SKM-1 treated with dmso at 0.1 percent for 144 hours (cell line): ENCODE data around the gene MTTP.

Source experiments
- DNase-seq: peaks from one replicate; lab custom pipeline; 2025; ENCODE audit not compliant: unreplicated experiment; lab: John Stamatoyannopoulos, UW

Gene MTTP

GRCh38 chr4:99637174-99637573, 62.5 kb downstream of the MTTP start:
- DNase-seq, result no peak

DNA sequence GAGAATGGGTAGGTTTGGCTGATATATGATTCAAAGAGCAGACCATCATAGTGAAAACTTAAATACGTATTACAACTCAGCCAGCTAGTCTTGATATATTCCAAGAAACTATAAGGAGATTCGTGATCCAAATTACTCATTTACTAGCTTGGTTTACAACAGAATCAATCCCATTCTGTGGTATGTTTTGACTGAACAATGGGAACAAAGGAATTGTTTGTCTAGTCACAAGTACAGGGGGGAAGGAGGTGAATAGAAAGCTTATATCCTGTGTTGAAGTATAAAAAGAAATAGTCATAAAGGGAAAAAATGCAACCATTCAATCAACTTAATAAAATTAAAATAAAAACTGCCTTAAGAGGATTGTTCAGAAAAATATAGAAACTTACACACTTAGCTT, 66.1 kb downstream of the MTTP start:
- DNase-seq, result no peak

- no peak for DNase-seq
Measured at GRCh38 chr4:99642725-99643489, 68.3 kb downstream of the MTTP start.

- DNase-seq, result no peak
Measured at GRCh38 chr4:99644453-99644852, 69.8 kb downstream of the MTTP start.

GRCh38 chr4:99645036-99645435, 70.4 kb downstream of the MTTP start:
- DNase-seq, result no peak

DNA sequence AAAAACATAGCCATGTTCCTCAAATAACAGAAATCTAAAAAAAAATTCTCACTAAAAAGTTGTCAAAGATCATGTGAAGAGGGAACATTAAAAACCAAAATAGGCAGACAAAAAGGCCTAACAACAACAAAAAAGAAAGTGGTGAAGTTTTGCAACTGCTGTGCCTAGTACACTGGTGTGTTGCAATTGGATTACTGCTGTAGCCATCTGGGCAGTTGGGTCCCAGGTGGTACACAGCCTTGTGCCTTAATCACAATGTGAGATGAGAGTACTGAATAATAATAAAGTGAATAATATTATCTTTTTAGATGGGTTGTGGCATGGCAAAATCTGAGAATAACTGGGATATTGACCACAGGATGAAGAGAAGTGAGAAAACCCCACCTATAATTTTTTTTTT, 71.0 kb downstream of the MTTP start:
- peak; percentile 3 for DNase-seq

DNA sequence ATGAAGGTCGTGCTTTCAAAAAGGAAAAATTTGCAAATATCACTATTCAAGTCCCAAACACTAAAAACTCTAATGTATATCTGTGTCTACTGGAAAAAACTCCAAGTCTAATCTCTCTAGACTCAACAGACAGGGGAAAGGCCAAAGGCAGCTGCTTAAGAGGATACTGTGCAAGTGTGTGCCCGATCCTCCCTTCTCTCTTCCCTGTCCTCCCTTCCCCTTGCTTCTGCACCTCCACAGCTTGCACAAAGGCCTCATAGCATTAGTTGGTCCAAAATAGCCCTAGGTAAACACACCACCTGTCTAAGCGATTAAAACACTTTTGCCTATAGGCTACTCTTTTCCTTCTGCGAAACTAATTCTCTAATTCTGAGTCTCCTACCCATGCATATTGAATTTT, 72.4 kb downstream of the MTTP start:
- DNase-seq, result no peak

GRCh38 chr4:99648321-99648720, 73.7 kb downstream of the MTTP start:
- DNase-seq, result no peak

- DNase-seq, result no peak
Measured at GRCh38 chr4:99649208-99649607, 74.6 kb downstream of the MTTP start.

DNA sequence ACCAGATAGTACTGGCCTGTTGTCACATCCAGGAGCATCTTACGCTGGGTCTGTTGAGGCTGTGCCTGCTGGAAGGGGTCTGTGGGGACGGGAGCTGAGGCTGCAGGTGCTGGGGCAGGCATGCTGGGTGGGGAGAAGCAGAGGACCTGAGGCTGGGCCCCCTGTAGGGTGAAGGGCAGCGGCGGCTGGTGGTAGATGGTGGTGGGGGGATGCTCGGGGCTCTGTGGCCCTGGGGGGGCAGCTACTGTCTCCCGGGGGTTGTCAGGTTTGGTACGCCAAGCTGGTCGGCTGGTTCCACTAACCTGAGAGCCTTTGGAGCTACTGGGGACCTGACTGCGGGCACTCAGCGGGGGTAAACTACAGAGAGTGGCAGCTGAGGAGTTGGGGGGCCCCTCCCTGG, 75.2 kb downstream of the MTTP start:
- no peak for DNase-seq

- DNase-seq, result no peak
Measured at GRCh38 chr4:99651016-99651769, 76.6 kb downstream of the MTTP start.

- no peak for DNase-seq
Measured at GRCh38 chr4:99651811-99652485, 77.3 kb downstream of the MTTP start.

GRCh38 chr4:99652596-99653436, 78.2 kb downstream of the MTTP start:
- DNase-seq, result no peak

- DNase-seq, result no peak
Measured at GRCh38 chr4:99653916-99654315, 79.3 kb downstream of the MTTP start.

DNA sequence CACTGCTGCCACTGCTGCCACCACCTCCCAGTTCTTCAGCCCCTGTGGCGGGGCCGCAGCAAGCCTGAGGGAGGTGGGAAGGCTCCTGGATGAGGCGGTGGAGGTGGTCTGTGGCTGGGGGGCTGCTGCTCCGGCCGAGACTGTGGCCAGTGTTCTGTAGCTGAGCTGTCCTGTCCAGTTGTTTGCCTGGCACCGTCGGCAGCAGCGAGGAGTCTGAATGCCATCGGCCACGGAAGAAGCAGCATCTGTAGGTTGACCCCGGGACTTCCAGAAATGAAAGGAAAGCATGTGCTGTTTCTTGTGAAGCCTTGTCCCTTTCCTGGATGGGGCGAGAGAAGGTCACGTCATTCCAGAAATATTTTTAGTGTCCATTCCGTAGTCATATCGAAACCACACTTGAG, 79.7 kb downstream of the MTTP start:
- no peak for DNase-seq

DNA sequence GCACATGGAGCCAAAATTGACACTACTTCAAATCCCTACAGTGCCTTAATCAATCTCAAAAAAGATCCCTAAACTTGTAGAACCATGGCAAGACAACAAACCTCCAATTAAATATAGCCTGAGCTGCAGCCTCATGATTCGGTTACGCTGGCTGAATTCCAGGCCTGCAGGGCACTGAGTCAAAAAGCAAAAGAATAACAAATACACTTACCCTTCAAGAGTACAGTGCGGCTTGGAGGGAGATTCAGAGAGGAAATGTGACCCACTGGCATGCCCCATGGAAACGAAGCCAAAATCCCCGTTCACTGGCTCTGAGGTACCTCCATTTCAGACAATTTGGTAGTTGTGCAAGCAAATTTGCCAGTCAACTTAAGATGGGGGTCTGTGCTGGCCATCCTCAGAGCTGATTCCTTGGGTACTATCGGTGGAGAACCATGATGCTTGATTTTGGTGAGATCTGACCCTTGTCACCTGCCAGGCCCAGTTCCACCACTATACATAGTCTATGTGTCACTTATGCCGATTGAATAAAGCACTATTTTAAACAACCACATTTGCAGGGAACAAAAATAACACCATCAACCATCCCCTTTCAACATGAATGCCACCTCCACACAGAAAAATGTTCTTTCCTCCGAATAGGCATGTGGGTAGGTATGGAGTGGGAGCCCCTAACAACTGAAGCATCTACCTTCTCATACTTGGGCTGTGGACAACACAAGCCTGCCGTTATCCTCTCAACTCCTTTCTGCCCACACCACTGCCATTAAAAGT, 80.9 kb downstream of the MTTP start:
- DNase-seq, result no peak

DNA sequence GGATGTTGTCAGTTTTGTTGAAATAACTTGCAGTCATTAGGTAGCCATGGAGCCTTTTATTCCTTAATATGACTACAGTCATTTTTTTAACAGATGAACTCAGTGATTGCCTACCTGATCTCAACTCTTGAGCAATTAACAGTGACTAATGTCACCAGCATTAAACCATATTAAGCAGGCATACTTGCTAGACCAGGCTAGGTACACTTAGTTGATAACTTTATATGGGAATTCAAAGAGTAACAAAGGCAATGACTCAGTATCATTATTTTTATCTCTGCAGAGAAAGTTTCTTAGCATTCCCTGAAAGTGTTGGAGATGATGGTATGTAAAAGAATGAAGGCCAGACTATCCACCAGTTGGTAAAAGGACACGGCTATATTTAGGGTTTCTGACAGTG, 83.2 kb downstream of the MTTP start, which contains the start of gene C4orf54:
Gene C4orf54, minus strand, starts transcription at position 31 of the 400 bp plus-strand sequence. CDS start 3,180 bp downstream, outside the sequence.
- DNase-seq, result no peak

- no peak for DNase-seq
Measured at GRCh38 chr4:99658666-99659065, 84.0 kb downstream of the MTTP start.

- no peak for DNase-seq
Measured at GRCh38 chr4:99661907-99662306, 87.3 kb downstream of the MTTP start.

DNA sequence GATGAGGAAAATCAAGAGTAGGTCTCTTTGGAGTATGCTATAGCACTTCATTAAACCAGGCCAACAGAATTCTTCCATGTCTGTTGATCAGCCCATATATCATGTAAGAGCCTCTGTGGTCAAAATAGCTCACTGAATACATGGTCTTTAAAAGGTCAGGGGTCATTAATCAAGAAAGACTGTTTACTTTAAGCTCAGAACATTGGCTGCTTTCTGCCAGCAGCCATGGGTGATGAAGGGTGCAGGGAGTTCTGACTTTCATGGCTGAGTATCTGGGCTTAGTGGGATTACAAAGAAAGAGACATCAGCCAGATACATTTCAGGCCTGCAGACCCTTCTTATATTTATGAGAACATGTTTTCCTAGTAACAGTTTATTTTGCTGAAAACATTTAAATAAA, 90.1 kb downstream of the MTTP start:
- no peak for DNase-seq
